A673 (cell line): ENCODE data around the gene ANKRD23.

Source experiments
- CTCF ChIP-seq: fragments of 300-800, 200-600 bp; sonication (generic); conservative IDR thresholded peaks from 2 replicates; pipeline ENCODE4 v1.5.1; 2017; ENCODE audit warnings: low read depth, mild to moderate bottlenecking, antibody characterized with exemption, low read length, moderate library complexity, mixed read lengths
- EZH2 ChIP-seq: fragments of 200-600 bp; sonication (generic); IDR thresholded peaks from 2 replicates; pipeline ENCODE4 v1.6.1; 2017; ENCODE audit warnings: borderline replicate concordance, low read depth, mild to moderate bottlenecking, mixed read lengths, antibody characterized with exemption, low read length; ENCODE audit not compliant: poor library complexity, severe bottlenecking

GRCh38 chr2:96887493-96888012 is 43.7 kb upstream of the ANKRD23 start:
- TF ChIP-seq CTCF, result no peak
- no peak for TF ChIP-seq EZH2
